Fibroblast of the aortic adventitia (primary cell): ENCODE measurements around the gene OLIG2. TPM values are rescaled to one million over a fixed set of nuclear protein-coding genes. Genes with fewer than 3 reads are reported as not detected.

Experiments
- DNase-seq: peaks from one replicate; pipeline ENCODE4 v3.0.0-alpha.2; 2010; ENCODE audit warnings: low read depth
- H3K4me3 ChIP-seq: 2 replicates; pipeline ENCODE4 v1.5.1; 2011; ENCODE audit warnings: low read depth, mild to moderate bottlenecking, control low read depth, low read length, moderate library complexity
- total RNA-seq: library from RNA; depleted of rRNA; stranded (reverse); fragments of >200 nt; gene quantifications from 2 replicates; pipeline ENCODE4 v1.2.3, GENCODE V29; 2012; ENCODE audit warnings: low replicate concordance
- TF ChIP-seq, protein P1 (sequence below): IDR thresholded peaks from 2 replicates; pipeline ENCODE4 v1.5.1; 2011; ENCODE audit warnings: mild to moderate bottlenecking, low read length, control low read depth, inconsistent platforms; ENCODE audit not compliant: insufficient read depth

The OLIG2 gene
- total RNA-seq, 1 donor: not detected

GRCh38 chr21:32990666-32991065 lies 35.1 kb upstream of the OLIG2 start:
- no peak for DNase-seq
- no peak overlapping the region for H3K4me3 ChIP-seq
- TF ChIP-seq, protein P1, sequence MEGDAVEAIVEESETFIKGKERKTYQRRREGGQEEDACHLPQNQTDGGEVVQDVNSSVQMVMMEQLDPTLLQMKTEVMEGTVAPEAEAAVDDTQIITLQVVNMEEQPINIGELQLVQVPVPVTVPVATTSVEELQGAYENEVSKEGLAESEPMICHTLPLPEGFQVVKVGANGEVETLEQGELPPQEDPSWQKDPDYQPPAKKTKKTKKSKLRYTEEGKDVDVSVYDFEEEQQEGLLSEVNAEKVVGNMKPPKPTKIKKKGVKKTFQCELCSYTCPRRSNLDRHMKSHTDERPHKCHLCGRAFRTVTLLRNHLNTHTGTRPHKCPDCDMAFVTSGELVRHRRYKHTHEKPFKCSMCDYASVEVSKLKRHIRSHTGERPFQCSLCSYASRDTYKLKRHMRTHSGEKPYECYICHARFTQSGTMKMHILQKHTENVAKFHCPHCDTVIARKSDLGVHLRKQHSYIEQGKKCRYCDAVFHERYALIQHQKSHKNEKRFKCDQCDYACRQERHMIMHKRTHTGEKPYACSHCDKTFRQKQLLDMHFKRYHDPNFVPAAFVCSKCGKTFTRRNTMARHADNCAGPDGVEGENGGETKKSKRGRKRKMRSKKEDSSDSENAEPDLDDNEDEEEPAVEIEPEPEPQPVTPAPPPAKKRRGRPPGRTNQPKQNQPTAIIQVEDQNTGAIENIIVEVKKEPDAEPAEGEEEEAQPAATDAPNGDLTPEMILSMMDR: no peak

GRCh38 chr21:32991361-32991760 lies 34.4 kb upstream of the OLIG2 start:
- DNase-seq: no peak
- H3K4me3 ChIP-seq: no peak overlapping the region
- TF ChIP-seq, protein P1: no peak

DNA sequence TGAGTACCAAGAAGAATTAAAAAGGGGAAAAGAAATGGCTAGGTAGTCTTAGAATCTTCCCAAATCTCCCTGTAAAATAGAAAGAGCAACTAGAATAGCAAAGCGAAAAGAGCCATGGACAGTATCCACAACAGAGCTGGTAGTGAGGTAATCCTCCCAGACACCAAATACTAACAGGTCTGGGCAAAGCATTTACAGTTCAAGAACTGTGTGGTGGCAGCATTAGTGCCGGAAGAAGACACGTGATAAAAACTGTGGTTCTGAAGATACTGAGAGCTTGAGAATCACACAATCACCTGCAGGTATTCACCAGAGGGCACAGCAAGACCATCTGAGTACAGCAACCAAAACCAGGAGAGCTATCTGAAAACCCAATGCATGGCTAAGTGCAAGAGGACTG lies 31.8 kb upstream of the OLIG2 start:
- no peak for DNase-seq
- H3K4me3 ChIP-seq: no peak overlapping the region
- TF ChIP-seq, protein P1: no peak

DNA sequence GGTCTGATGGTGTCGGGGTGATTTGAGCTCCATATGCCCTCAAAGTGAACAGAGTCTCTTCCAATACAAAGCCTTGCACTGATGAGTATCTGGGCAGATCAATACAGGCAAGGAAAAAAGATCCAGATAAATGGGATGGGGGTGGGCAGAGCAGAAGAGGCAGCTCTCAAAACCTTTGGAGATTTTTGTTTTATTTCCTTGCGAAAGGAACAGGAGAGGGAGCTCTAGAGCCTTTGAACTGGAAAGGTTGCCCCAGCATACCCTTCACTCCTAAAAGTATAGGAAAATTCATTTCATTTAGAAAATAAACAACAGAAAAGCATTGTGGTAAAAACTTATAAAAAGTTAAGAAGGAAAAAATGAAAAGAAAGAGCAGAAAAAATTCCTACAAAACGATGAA lies 31.4 kb upstream of the OLIG2 start:
- H3K4me3 ChIP-seq: no peak overlapping the region
- TF ChIP-seq, protein P1: peak; percentile 67
- peak; percentile 46 for DNase-seq

- DNase-seq: no peak
- no peak overlapping the region for H3K4me3 ChIP-seq
- TF ChIP-seq, protein P1: no peak
Measured at GRCh38 chr21:33007747-33008146, 18.0 kb upstream of the OLIG2 start.

DNA sequence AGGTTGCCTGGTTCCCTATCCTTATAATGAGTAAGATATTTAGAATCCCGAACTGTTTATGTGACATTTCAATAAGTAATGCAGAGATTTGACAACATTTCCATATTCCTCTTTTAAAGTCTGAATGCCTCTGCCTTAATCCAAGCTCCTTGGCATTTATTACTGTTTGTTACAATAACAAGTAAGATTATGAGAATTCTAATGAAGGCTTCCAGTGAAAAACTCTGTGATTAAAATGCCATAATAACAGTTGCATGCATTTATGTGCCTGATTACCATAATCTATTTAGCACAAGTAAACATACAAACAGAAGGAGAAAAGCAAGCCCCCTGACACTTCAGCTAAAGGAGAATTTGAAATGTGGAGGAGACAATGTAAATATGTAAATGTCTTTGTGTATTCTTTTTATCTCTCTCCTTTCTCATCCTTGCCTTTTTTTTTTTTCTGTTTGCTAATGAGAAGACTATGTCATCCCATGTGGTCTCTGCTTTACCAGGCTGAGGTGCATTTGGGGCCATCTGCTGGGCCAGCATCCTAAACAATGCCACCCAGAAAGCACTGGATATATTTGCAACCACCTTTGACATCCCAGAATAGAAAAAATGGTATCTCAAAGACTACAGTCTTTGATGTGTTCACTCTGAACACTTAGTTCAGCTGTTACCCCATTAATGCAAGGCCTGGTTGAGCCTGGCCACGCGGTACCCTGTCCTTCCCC lies 17.2 kb upstream of the OLIG2 start:
- TF ChIP-seq, protein P1: no peak
- no peak overlapping the region for H3K4me3 ChIP-seq
- no peak for DNase-seq

DNA sequence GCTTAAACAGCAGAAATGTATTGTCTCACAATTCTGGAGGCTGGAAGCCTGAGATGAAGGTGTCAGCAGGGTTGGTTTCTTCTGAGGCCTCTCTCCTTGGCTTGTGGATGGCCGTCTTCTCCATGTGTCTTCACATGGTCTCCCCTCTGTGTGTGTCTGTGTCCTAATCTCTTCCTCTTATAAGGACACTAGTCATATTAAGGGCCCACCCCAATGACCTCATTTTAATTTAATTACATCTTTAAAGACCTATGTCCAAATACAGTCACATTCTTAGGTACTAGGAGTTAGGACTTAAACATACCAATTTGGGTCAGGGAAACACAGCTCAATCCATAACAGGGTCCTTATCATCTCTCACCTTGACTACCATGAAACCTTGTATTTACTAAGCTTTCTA lies 14.8 kb upstream of the OLIG2 start:
- no peak for DNase-seq
- TF ChIP-seq, protein P1: no peak
- H3K4me3 ChIP-seq: no peak overlapping the region
